ENCODE data around the gene SDE2.

Gene SDE2

DNA sequence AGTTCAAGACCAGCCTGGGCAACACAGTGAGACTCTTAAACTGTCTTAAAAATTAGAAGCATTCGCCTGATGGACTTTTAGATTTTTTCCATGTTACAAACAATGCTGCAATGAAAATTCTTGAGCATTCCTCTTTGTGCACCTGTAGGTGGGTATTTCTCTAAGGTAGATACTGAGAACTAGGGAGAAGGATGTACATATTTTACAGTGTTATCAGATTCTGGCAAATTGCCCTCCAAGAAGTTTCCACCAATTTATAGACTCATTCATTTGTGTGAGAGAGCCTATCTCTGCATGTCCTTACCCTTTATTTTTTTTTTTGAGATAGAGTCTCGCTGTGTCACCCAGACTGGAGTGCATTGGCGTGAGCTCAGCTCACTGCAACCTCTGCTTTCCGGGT lies 45.8 kb downstream of the SDE2 start:
- no peaks in the 10 kb centered on the region for H3K36me3 ChIP-seq (ENCODE audit: control insufficient read depth in 1 of 2, insufficient read depth in 2 of 2, low read depth in 1 of 2, low read length in 2 of 2)
- H4K8ac ChIP-seq (ENCODE audit: low read length), result no peak overlapping the region
- peaks cover 32 to 57% of the 10 kb centered on the region in 2 experiments for H3K27me3 ChIP-seq (ENCODE audit: control insufficient read depth in 1 of 2, insufficient read depth in 1 of 2, low read length in 2 of 2)
- no peak overlapping the region for H3K4ac ChIP-seq (ENCODE audit: low read depth in 1 of 2, low read length in 2 of 2)
- no peak overlapping the region for H3K14ac ChIP-seq (ENCODE audit: low read length in 2 of 2)
- H2BK120ac ChIP-seq (ENCODE audit: low read depth, low read length), result no peak overlapping the region
- no peak overlapping the region for H3K23ac ChIP-seq (ENCODE audit: low read length in 2 of 2)
- no peak overlapping the region for H3K4me2 ChIP-seq (ENCODE audit: low read length, poor library complexity, severe bottlenecking)
- no peak overlapping the region for H2BK12ac ChIP-seq (ENCODE audit: low read length in 2 of 2)
- H3K18ac ChIP-seq (ENCODE audit: low read depth in 1 of 2, low read length in 2 of 2), result no peak overlapping the region
- no peak overlapping the region for H3K27ac ChIP-seq (ENCODE audit: low read length, poor library complexity, severe bottlenecking)
- H2AFZ ChIP-seq (ENCODE audit: low read depth, low read length), result no peak overlapping the region
- H2BK5ac ChIP-seq (ENCODE audit: low read depth, low read length, poor library complexity, severe bottlenecking), result no peak overlapping the region
- no peak for DNase-seq
- no peak overlapping the region for H2BK15ac ChIP-seq (ENCODE audit: low read depth, poor library complexity, severe bottlenecking)
- no peak overlapping the region for H3K9ac ChIP-seq (ENCODE audit: low read length)
- no peak overlapping the region for H4K91ac ChIP-seq (ENCODE audit: low read length)
- H3K9me3 ChIP-seq (ENCODE audit: control insufficient read depth, low read length), result no peaks in the 10 kb centered on the region
- H3K4me3 ChIP-seq (ENCODE audit: insufficient read depth in 1 of 2, low read depth in 1 of 2, low read length in 2 of 2), result no peak overlapping the region
- peaks cover 2% of the 10 kb centered on the region for H3K4me1 ChIP-seq (ENCODE audit: control insufficient read depth, insufficient read depth, low read depth, low read length)
- WGBS, result 96% methylated on average over 4 of the region's 4 CpGs
- H3K79me1 ChIP-seq (replicated peaks; ENCODE audit: low read length, poor library complexity, severe bottlenecking), result no peaks in the 10 kb centered on the region
- H2AK5ac ChIP-seq (ENCODE audit: low read length, severe bottlenecking), result no peak overlapping the region

DNA sequence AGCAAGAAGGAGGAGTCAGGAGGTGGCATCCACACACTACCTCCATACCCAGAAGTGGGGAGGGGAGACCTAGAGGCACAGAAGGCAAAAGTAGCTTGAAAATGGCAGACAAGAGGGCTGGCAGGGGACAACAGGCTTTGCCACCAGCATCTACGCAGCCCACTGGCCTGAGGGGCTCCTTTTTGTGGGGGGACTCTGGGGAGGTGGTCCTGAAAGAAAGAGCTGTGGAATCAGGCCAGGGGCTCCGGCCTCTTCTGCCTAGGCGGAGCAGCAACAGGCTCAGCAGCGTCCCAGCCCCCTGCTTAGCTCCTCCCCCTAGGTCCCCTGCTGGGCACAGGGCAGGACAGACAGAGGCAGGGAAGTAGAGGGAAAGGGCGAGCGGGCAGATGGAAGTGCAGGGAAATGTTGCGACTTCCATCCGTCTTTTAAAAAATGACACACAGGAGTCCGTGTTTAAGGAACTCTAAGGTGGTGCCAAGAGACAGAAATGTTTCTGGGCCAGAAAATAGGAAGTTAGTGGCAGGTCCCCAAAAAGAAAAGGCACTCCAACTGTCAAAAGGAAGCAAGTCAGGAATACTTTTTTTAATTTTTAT lies 48.1 kb downstream of the SDE2 start:
- Histone ChIP-seq H3K4me3 (ENCODE audit: insufficient read depth in 1 of 2, low read depth in 1 of 2, low read length in 2 of 2) (no peak overlapping the region), H3K18ac (ENCODE audit: low read depth in 1 of 2, low read length in 2 of 2) (no peak overlapping the region), H2BK12ac (ENCODE audit: low read length in 2 of 2) (no peak overlapping the region), H3K23ac (ENCODE audit: low read length in 2 of 2) (no peak overlapping the region), H3K27me3 (ENCODE audit: control insufficient read depth in 1 of 2, insufficient read depth in 1 of 2, low read length in 2 of 2) (peaks cover 45 to 67% of the 10 kb centered on the region in 2 experiments), H3K79me1 (replicated peaks; ENCODE audit: low read length, poor library complexity, severe bottlenecking) (no peaks in the 10 kb centered on the region), H2BK5ac (ENCODE audit: low read depth, low read length, poor library complexity, severe bottlenecking) (no peak overlapping the region), H2AK5ac (ENCODE audit: low read length, severe bottlenecking) (no peak overlapping the region), H3K27ac (ENCODE audit: low read length, poor library complexity, severe bottlenecking) (no peak overlapping the region), H2BK120ac (ENCODE audit: low read depth, low read length) (no peak overlapping the region), H3K4me2 (ENCODE audit: low read length, poor library complexity, severe bottlenecking) (no peak overlapping the region), H3K9me3 (ENCODE audit: control insufficient read depth, low read length) (no peaks in the 10 kb centered on the region), H3K4ac (ENCODE audit: low read depth in 1 of 2, low read length in 2 of 2) (no peak overlapping the region), H3K4me1 (ENCODE audit: control insufficient read depth, insufficient read depth, low read depth, low read length) (peaks cover 2% of the 10 kb centered on the region), H3K36me3 (ENCODE audit: control insufficient read depth in 1 of 2, insufficient read depth in 2 of 2, low read depth in 1 of 2, low read length in 2 of 2) (no peaks in the 10 kb centered on the region), H2BK15ac (ENCODE audit: low read depth, poor library complexity, severe bottlenecking) (no peak overlapping the region), H3K14ac (ENCODE audit: low read length in 2 of 2) (no peak overlapping the region), H4K8ac (ENCODE audit: low read length) (no peak overlapping the region), H4K91ac (ENCODE audit: low read length) (no peak overlapping the region), H2AFZ (ENCODE audit: low read depth, low read length) (no peak overlapping the region), H3K9ac (ENCODE audit: low read length) (no peak overlapping the region)
- 49% methylated on average over 7 of the region's 9 CpGs for WGBS
- no peak for DNase-seq

DNA sequence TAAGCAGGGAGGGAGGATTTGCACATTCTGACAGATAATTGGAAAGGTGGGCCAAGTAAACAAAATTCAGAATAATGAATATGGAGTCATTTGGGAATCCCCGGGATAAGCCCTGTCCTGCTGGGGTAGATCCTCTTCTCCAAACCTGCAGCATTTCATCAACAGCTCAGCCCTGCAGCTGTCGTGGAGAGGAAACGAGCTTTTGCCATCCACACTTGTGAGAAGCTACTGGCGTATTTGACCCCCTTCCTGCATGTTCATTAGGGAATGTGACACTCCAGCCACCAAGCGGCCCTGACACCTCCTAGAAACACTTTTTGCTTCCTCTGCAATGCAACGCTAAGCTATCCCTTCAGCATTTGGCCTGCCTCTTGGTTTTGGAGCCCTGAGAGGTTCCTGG lies 50.1 kb downstream of the SDE2 start:
- Histone ChIP-seq H2BK15ac (ENCODE audit: low read depth, poor library complexity, severe bottlenecking) (no peak overlapping the region), H3K4me1 (ENCODE audit: control insufficient read depth, insufficient read depth, low read depth, low read length) (no peaks in the 10 kb centered on the region), H3K9me3 (ENCODE audit: control insufficient read depth, low read length) (no peaks in the 10 kb centered on the region), H4K8ac (ENCODE audit: low read length) (no peak overlapping the region), H3K4ac (ENCODE audit: low read depth in 1 of 2, low read length in 2 of 2) (no peak overlapping the region), H2BK5ac (ENCODE audit: low read depth, low read length, poor library complexity, severe bottlenecking) (no peak overlapping the region), H3K4me2 (ENCODE audit: low read length, poor library complexity, severe bottlenecking) (no peak overlapping the region), H2AK5ac (ENCODE audit: low read length, severe bottlenecking) (no peak overlapping the region), H2AFZ (ENCODE audit: low read depth, low read length) (no peak overlapping the region), H4K91ac (ENCODE audit: low read length) (no peak overlapping the region), H2BK120ac (ENCODE audit: low read depth, low read length) (no peak overlapping the region), H3K27me3 (ENCODE audit: control insufficient read depth in 1 of 2, insufficient read depth in 1 of 2, low read length in 2 of 2) (peaks cover 38 to 66% of the 10 kb centered on the region in 2 experiments), H3K18ac (ENCODE audit: low read depth in 1 of 2, low read length in 2 of 2) (no peak overlapping the region), H3K79me1 (replicated peaks; ENCODE audit: low read length, poor library complexity, severe bottlenecking) (no peaks in the 10 kb centered on the region), H3K9ac (ENCODE audit: low read length) (no peak overlapping the region), H3K36me3 (ENCODE audit: control insufficient read depth in 1 of 2, insufficient read depth in 2 of 2, low read depth in 1 of 2, low read length in 2 of 2) (no peaks in the 10 kb centered on the region), H3K27ac (ENCODE audit: low read length, poor library complexity, severe bottlenecking) (no peak overlapping the region), H3K14ac (ENCODE audit: low read length in 2 of 2) (no peak overlapping the region), H3K23ac (ENCODE audit: low read length in 2 of 2) (no peak overlapping the region), H2BK12ac (ENCODE audit: low read length in 2 of 2) (no peak overlapping the region), H3K4me3 (ENCODE audit: insufficient read depth in 1 of 2, low read depth in 1 of 2, low read length in 2 of 2) (no peak overlapping the region)
- no peak for DNase-seq
- WGBS, result 18% methylated on average over 5 of the region's 6 CpGs

DNA sequence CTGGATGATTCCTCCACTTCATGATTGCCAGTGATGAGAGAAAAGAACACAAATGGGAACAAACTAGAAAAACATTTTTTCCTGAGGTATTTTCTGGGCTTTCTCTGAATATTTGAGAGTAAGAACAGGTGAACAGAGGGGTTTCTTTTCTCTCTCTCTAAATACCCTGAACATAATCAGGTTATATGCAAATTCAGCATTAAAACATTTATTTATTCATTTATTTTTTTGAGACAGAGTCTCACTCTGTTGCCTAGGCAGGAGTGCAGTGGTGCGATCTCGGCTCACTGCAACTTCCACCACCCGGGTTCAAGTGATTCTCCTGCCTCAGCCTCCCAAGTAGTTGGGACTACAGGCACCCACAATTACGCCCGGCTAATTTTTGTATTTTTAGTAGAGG lies 52.3 kb downstream of the SDE2 start:
- Histone ChIP-seq H2AK5ac (ENCODE audit: low read length, severe bottlenecking) (no peak overlapping the region), H3K4me3 (ENCODE audit: insufficient read depth in 1 of 2, low read depth in 1 of 2, low read length in 2 of 2) (no peak overlapping the region), H3K9me3 (ENCODE audit: control insufficient read depth, low read length) (no peaks in the 10 kb centered on the region), H3K23ac (ENCODE audit: low read length in 2 of 2) (no peak overlapping the region), H2BK12ac (ENCODE audit: low read length in 2 of 2) (no peak overlapping the region), H3K79me1 (replicated peaks; ENCODE audit: low read length, poor library complexity, severe bottlenecking) (no peaks in the 10 kb centered on the region), H2BK5ac (ENCODE audit: low read depth, low read length, poor library complexity, severe bottlenecking) (no peak overlapping the region), H3K18ac (ENCODE audit: low read depth in 1 of 2, low read length in 2 of 2) (no peak overlapping the region), H3K4me2 (ENCODE audit: low read length, poor library complexity, severe bottlenecking) (no peak overlapping the region), H2BK120ac (ENCODE audit: low read depth, low read length) (no peak overlapping the region), H3K27me3 (ENCODE audit: control insufficient read depth in 1 of 2, insufficient read depth in 1 of 2, low read length in 2 of 2) (peaks cover 38 to 66% of the 10 kb centered on the region in 2 experiments), H3K27ac (ENCODE audit: low read length, poor library complexity, severe bottlenecking) (no peak overlapping the region), H2BK15ac (ENCODE audit: low read depth, poor library complexity, severe bottlenecking) (no peak overlapping the region), H3K36me3 (ENCODE audit: control insufficient read depth in 1 of 2, insufficient read depth in 2 of 2, low read depth in 1 of 2, low read length in 2 of 2) (no peaks in the 10 kb centered on the region), H4K8ac (ENCODE audit: low read length) (no peak overlapping the region), H4K91ac (ENCODE audit: low read length) (no peak overlapping the region), H3K9ac (ENCODE audit: low read length) (no peak overlapping the region), H3K4ac (ENCODE audit: low read depth in 1 of 2, low read length in 2 of 2) (no peak overlapping the region), H2AFZ (ENCODE audit: low read depth, low read length) (no peak overlapping the region), H3K4me1 (ENCODE audit: control insufficient read depth, insufficient read depth, low read depth, low read length) (no peaks in the 10 kb centered on the region), H3K14ac (ENCODE audit: low read length in 2 of 2) (no peak overlapping the region)
- 100% methylated on average over 3 of the region's 5 CpGs for WGBS
- no peak for DNase-seq
